NB4 (cell line): Measurements from ENCODE around the gene BRAT1.

Source experiments
- DNase-seq: peaks from one replicate; pipeline ENCODE4 v3.0.0; 2010; ENCODE audit warnings: low read depth
- H3K4me3 ChIP-seq: one replicate; pipeline ENCODE4 v1.5.1; 2011; ENCODE audit warnings: mild to moderate bottlenecking, low read depth, low read length, moderate library complexity
- MYC ChIP-seq: IDR thresholded peaks from 2 replicates; pipeline ENCODE4 v1.6.1; 2011; ENCODE audit warnings: low read depth, low read length
- POLR2A ChIP-seq: IDR thresholded peaks from 2 replicates; pipeline ENCODE4 v1.6.1; 2011; ENCODE audit warnings: mild to moderate bottlenecking; ENCODE audit not compliant: insufficient read length; ENCODE audit errors: extremely low read depth
- TF ChIP-seq, protein P1 (sequence below): IDR thresholded peaks from 2 replicates; pipeline ENCODE4 v1.6.1; 2011; ENCODE audit warnings: low read depth, low read length
- TF ChIP-seq, protein P2 (sequence below): IDR thresholded peaks from one replicate; pipeline ENCODE4 v1.5.1; 2012; ENCODE audit warnings: low read depth, low read length

BRAT1 gene

DNA sequence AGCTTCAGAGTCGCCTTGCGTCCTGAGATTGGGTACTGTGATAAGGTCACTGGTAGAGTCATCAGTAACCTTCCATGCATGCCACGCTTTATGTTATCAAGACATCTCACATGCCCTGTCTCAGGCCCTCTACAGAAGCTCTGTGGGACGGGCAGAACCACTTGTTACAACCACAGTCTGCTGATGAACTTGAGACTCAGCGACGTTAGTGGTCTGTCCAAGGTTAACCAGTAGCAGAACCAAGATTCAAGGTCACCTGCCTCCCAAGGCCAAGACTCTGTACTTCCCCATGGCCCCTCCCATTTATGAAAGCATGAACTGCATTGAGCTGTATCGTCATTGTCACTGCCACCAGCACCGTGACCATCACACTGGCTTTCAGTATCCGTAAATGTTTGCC, 18.4 kb upstream of the BRAT1 start:
- TF ChIP-seq, protein P1, sequence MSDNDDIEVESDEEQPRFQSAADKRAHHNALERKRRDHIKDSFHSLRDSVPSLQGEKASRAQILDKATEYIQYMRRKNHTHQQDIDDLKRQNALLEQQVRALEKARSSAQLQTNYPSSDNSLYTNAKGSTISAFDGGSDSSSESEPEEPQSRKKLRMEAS, result no peak
- no peak for TF ChIP-seq POLR2A
- TF ChIP-seq, protein P2, sequence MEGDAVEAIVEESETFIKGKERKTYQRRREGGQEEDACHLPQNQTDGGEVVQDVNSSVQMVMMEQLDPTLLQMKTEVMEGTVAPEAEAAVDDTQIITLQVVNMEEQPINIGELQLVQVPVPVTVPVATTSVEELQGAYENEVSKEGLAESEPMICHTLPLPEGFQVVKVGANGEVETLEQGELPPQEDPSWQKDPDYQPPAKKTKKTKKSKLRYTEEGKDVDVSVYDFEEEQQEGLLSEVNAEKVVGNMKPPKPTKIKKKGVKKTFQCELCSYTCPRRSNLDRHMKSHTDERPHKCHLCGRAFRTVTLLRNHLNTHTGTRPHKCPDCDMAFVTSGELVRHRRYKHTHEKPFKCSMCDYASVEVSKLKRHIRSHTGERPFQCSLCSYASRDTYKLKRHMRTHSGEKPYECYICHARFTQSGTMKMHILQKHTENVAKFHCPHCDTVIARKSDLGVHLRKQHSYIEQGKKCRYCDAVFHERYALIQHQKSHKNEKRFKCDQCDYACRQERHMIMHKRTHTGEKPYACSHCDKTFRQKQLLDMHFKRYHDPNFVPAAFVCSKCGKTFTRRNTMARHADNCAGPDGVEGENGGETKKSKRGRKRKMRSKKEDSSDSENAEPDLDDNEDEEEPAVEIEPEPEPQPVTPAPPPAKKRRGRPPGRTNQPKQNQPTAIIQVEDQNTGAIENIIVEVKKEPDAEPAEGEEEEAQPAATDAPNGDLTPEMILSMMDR, result no peak
- no peak for TF ChIP-seq MYC
- no peak for DNase-seq
- H3K4me3 ChIP-seq, result no peak overlapping the region

DNA sequence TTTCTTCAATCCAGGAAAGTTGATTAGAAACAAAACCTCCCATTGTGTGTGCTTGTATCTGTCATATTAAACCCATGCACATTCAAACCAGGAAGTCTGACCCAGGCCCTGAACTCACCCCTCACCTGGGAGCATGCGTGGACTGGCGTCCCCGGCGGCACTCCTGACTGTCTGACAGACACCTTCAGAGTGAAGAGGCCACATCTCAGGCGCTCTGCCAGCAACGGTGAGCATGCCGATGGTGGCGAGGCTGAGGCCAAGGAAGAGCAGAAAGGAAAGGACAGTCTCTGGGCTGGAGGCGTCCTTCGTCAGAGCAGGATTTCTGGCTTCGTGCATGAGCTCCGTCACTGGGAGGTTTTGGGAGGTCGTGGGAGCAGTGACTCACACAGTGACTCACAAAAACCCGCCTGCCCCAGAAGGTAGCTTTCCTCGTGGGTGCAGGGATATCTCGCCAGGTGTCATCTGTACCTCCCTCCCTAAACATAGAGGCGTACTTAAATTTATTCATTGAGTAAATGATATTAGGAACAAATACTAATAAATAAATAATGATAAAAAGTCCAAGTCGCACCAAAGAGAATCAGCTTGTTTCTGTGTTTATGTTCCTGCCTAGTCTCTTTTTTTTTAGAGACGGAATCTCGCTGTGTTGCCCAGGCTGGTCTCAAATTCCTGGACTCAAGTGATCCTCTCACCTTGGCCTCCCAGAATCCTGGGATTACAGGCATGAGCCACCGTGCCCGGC, 16.9 kb upstream of the BRAT1 start:
- TF ChIP-seq POLR2A (no peak), MYC (no peak)
- H3K4me3 ChIP-seq, result no peak overlapping the region
- peak; percentile 28 for DNase-seq

DNA sequence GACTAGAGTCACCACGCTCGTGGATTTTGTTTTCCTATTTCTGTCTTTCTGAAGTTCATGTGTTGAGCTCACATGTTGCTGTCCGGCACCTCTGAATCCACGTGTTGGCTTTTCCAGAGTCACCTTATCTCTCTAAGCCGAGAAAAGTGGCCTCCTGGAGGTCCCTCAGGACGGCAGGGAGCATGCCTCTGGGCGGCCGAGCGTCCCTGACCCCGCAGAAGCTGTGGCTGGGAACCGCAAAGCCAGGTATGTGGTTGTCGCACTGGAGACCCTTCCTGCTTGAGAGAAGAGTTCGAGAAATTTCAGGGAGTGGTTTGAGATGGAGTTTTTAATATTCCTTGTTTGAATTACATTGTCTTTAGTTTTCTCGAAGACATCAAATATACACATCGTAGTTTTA, 16.1 kb upstream of the BRAT1 start:
- H3K4me3 ChIP-seq, result no peak overlapping the region
- DNase-seq, result no peak
- TF ChIP-seq, protein P2, result no peak
- no peak for TF ChIP-seq MYC
- TF ChIP-seq, protein P1, result no peak
- TF ChIP-seq POLR2A, result no peak

DNA sequence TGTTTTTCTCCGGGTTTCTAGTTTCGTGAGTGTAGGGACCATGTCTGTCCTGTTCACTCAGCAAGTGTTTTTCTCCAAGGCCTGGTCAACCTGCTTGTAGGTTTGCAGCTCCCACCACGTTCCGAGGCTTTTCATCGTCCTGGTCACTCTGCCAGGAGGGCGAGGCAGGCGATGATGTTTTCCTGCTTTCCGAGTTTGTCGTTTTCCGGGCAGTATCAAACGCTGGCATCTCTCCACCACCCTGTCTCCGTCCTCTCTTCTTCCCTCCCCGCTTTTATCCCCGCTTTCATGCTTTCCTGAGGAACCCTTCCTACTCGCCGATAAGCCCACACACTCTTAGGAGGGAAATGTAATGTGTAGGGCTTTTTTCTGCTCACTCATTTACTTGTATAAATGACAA, 14.7 kb upstream of the BRAT1 start:
- no peak for TF ChIP-seq MYC
- TF ChIP-seq, protein P2, result no peak
- DNase-seq, result no peak
- H3K4me3 ChIP-seq, result no peak overlapping the region

DNA sequence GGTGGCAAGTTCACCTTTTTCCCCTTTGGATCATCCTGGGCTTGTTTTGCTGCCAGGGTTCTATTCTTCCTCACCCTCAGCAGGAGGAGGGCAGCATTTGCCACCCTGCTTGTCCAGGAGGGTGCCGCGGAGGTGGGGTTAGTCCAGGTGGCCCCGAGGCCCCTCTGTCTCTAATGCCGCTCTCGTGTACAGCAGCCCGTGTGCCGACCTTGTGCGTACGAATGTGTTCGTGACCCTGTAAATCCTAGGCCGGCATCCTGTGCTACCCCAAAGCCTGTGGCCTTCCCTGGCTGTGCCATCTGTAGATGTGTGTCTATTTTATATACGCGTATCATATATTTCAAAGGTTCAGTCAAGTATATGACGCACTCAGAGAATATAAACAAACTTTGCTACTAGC, 14.1 kb upstream of the BRAT1 start:
- TF ChIP-seq, protein P1, result no peak
- TF ChIP-seq, protein P2, result no peak
- TF ChIP-seq MYC, result no peak
- no peak for DNase-seq
- no peak overlapping the region for H3K4me3 ChIP-seq

DNA sequence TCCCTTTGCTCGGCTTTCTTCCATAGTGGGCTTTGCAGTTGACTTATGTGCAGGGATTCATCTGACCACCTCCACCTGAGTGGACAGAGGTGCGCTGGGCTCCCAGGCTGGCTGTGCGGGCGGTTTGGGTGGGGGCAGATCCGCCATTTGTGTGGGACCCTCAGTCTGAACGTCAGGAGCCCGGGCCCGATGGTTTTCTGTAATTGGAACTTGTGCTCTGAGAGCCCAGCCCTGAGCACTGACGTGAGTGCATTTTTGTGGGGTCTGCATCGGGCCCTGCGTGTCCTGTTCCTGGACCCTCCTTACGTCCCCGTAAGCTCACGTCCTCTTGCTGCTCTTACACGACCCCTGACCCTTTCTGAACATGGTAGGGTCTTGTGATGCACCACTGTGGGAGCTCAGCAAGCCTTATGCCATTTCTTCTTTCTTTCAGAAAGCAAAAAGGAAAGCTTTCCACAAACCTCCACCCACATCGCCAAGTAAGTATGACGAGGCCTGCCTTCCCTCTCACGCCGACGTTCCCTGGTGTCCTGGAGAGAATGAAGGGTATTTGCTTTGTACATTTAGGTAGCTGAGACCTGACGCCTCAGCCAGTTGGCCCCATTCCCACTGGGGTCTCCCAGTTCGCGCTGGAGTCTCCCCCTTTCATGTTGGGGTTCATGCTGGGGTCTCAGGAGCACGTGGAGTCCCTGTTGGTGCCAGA, 13.3 kb upstream of the BRAT1 start:
- TF ChIP-seq POLR2A (no peak), MYC (no peak)
- TF ChIP-seq, protein P1, result no peak
- TF ChIP-seq, protein P2, result no peak

More for the DNA sequence above, 13.3 kb upstream of the BRAT1 start:
- DNase-seq, result no peak
- H3K4me3 ChIP-seq, result no peak overlapping the region
